Left cardiac atrium (tissue), 4 donors: Measurements from ENCODE around the gene TPBGL. TPM values are rescaled to one million over a fixed set of nuclear protein-coding genes. Genes with fewer than 3 reads are reported as not detected.

ENCODE experiments used
- ATAC-seq, 2 donors: fragments of 200-7000 bp; cut with Tn5 transposase; one replicate each; pipeline ENCODE4 v1.9.1; 2020; ENCODE audit warnings: mild to moderate bottlenecking in 2 of 2, moderate library complexity in 2 of 2
- DNase-seq: peaks from one replicate; pipeline ENCODE4 v3.0.0-alpha.2; 2020
- intact Hi-C, 2 donors: fragments of 100-400 bp; cut with DNase I; formaldehyde crosslinking; loops; one replicate each; pipeline versions ENCODE4 v1.14.1 to v1.15.1; 2022 to 2023
- total RNA-seq, 2 donors: library from RNA; stranded (reverse); fragmentation: NEBNext Ultra II Directional; extraction: Animal tissue kit (Norgen Biotek cat#: 25700); gene quantifications; one replicate each; pipeline ENCODE4 v1.2.1, GENCODE V29; 2021
- donor health status: DM: no; HTN: yes; CAD: no.
- donor health status: DM: no; HTN: yes; CAD: no; lungs with severe emphysema.
- donor health status: DM: yes; HTN: yes; CAD: no.
- donor health status: Dilated cardiomyopathy.

TPBGL gene
- total RNA-seq, 2 donors from 2014 or later, result 0.21 to 0.42 TPM

- DNase-seq (no peak), ATAC-seq (no peak)
- intact Hi-C loops, result loop anchor here (5.0 to 10.0 kb wide), 3 partner anchors 35 to 317 kb away; no protein-coding TSS in a partner anchor
Measured at GRCh38 chr11:75241906-75242644, 1.5 kb downstream of the TPBGL start.

DNA sequence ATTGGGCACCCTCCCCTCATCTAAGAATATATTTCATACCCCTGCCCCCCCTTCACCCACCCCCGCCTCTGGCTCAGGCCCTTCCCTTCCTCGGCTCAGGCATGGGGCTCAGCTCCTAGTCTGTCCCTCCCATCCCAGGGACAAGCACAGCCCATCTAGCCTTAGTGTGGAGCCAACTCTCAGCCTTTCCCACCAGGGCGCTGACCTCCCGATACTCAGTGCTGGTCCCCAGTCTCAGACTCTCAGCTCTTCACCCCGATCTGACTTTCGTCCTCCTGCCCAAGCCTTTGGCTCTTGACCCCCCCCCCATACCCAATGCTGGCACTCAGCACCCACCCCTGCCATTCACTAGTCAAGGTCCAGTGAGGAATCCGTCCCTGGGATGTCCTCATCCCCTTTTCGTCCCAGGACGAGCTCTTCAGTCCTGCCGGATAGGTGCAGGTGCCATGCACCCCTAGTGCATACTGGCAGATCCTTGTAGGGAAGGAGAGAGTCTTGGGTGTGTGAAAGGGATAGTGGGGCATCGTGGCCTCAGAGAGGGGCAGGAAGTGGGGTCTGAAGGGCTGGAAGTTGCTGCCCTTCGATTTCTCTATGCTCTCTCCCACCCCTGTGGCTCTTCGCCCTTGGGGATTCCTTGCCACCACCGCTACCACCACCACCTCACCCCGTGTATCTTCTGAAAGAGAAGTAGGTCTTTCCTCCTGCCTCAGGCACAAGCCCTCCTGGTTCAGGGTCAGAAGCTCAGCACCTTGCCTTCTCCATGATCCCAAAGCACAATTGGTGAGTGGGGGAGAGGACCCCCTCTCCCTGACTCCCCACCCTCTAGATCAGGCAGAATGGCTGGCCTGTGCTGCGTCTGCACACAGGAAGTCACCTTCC lies 2.4 kb downstream of the TPBGL start:
- ATAC-seq, result no peak
- DNase-seq, result no peak
- intact Hi-C loops, result loop anchor here (5.0 to 10.0 kb wide), 3 partner anchors 36 to 318 kb away; no protein-coding TSS in a partner anchor

- no peak for ATAC-seq
Measured at GRCh38 chr11:75244052-75244814, 3.7 kb downstream of the TPBGL start.

GRCh38 chr11:75245356-75246005 lies 4.9 kb downstream of the TPBGL start:
- intact Hi-C loops, result loop anchor here (5.0 to 10.0 kb wide), 4 partner anchors 38 to 321 kb away; no protein-coding TSS in a partner anchor
- ATAC-seq (no peak), DNase-seq (no peak)

More at GRCh38 chr11:75244052-75244814, 3.7 kb downstream of the TPBGL start:
- intact Hi-C loops, result loop anchor here (5.0 to 10.0 kb wide), 3 partner anchors 37 to 319 kb away; no protein-coding TSS in a partner anchor
- no peak for DNase-seq

DNA sequence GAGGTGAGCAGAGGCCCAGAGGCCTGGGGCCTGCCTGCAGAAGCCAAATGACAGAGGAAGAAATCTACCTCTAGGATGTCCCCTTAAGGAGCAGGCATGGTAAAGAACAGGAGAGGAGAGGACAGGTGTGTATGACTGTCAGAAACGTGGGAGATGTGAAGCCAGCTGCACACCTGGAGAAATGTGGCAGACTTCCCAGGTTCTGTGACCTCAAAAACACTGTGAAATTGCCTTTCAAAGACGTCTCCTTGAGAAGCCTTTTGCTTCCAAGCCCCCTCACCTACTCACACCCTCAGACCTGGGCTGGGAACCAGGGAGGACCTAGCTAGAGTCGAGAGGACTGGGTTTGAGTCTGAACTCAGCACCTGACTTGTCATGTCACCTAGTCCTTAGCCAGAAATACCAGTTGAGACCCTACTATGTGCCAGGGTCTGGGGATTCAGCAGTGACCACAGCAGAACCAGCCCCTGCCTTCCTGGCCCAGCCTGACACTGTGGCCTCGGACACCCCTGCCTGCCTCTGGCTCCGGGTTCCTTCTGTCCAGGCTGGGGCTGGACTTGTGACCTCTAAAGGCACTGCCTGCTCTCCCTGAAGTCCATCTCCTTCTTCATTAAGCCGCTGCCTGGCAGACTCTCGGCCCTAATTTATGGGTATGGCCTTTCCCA lies 5.6 kb downstream of the TPBGL start:
- no peak for ATAC-seq
- DNase-seq, result no peak
- intact Hi-C loops, result loop anchor here (5.0 to 10.0 kb wide), 4 partner anchors 39 to 321 kb away; no protein-coding TSS in a partner anchor

DNA sequence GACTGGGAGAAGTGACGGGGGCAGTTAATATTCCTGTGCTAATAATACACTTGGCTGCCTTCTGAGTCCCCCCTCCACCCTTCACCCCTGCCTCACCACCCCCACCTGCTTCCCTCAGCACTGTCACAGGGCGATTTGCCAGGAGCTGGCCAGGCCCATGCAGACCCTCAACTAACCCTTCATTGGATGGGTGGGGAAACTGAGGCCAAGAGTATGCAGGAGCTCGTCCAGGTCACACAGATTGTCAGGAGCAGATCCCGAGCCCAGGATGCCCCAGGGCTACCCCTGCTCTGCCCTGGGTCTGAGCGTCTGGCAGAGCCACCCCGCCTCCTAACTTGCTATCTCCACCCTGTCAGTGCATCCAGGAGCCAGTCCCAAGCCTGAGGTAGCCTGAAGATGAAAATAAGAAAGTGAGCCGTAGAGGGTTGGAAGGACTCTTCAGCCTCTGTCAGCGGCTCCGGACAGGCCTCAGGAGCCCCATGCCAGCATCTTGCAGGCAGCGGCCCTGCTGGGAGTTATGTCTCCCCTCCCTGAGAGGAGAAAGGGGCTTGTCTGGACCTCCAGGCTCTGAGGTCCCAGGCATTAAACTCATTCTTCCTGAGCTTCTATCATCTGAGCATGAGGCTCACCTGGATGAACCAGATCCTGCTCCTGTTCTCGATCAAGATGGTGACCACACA lies 6.2 kb downstream of the TPBGL start:
- intact Hi-C loops, result loop anchor here (5.0 to 10.0 kb wide), 4 partner anchors 40 to 322 kb away; no protein-coding TSS in a partner anchor

GRCh38 chr11:75248924-75249256 lies 8.3 kb downstream of the TPBGL start:
- intact Hi-C loops, result loop anchor here (2.0 to 10.0 kb wide), 5 partner anchors 42 to 324 kb away; no protein-coding TSS in a partner anchor
- DNase-seq (no peak), ATAC-seq (no peak)

More for the DNA sequence above, 6.2 kb downstream of the TPBGL start:
- DNase-seq (no peak), ATAC-seq (no peak)

GRCh38 chr11:75249704-75250103 lies 9.1 kb downstream of the TPBGL start:
- intact Hi-C loops, result loop anchor here (2.0 to 10.0 kb wide), 5 partner anchors 42 to 325 kb away; no protein-coding TSS in a partner anchor
- ATAC-seq (no peak), DNase-seq (no peak)

DNA sequence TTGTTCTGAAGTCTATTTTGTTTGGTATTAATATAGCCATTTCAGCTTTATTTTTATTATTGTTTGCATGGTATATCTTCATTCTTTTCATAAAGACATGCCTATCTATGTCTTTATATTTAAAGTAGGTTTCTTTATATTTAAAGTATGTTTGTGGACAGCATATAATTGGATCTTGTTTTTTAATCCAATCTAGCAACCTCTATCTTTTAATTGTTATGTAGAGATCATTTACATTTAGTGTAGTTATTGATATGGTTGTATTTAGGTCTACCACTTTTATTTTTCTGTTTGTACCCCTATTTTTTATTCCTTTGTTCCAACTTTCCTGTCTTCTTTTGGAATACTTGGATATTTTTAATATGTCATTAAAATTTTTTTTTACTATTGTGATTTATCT lies 13.8 kb downstream of the TPBGL start:
- no peak for ATAC-seq
- intact Hi-C loops, result no loop called here
- no peak for DNase-seq

DNA sequence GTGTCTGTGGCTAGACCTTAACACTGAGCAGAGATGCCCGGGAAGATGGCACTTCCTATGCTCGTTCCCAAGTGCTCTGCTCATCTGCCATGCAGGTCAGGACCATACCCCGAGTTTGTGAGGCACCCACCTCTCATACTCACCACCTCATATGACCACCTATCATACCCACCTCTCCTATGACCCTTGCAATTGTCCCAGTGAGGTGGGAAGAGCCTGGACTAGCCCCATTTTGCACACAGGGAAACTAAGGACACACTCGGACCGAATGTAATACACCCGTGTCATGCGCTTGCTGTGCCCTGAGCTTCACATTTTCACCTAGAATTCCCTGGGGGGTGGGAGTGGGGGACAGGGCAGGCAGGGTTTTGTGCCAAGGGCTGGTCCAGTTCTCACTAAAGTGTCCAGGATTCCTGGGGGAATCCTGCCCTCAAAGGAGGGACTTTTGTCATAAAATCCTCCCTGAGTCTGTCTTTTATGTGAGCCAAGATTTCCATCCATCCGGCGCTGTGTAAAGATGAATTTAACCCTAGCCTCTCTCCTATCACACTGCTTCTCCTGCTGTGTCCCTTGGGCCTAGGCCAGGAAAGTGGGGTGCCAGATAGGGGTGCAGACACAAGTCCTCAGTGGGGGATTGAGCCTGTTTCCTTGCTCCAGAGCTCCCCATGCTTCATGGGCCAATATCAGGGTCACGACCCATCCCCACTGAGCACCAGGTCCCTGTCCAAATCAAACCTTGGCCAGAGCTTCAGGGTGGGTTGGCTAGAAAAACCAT lies 20.0 kb downstream of the TPBGL start:
- ATAC-seq, result peak; percentile 8
- intact Hi-C loops, result no loop called here
- DNase-seq, result no peak

- peak; percentile 12 for DNase-seq
- intact Hi-C loops, result no loop called here
- no peak for ATAC-seq
Measured at GRCh38 chr11:75261902-75262361, 21.4 kb downstream of the TPBGL start.

- peak; percentile 11 for DNase-seq
- no peak for ATAC-seq
- intact Hi-C loops, result no loop called here
Measured at GRCh38 chr11:75262436-75262835, 21.9 kb downstream of the TPBGL start.

- intact Hi-C loops, result no loop called here
- DNase-seq (peak; percentile 20), ATAC-seq (peak in 1 of 2 donors; percentile 10)
Measured at GRCh38 chr11:75262961-75263852, 22.6 kb downstream of the TPBGL start.

DNA sequence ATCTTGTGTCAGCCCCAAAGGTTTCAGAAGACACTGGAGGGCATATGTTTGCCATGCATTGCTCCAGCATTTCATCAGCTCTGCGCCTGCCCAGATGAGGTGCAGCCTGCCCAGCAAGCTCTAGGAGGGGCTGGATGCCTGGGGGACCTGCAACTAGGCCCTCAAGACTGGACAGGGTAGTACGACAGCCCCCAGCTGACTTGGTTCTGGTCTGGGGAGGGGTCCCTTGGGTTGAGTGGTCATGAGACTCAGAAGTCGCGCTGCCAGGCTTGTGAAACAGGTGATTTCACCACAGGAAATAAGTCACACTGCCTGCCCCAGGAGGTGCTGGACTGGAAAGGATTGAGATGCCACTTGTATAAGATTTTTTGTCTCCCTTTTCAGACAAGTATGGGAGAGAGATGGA lies 23.4 kb downstream of the TPBGL start:
- intact Hi-C loops, result no loop called here
- ATAC-seq, result peak in 1 of 2 donors; percentile 25

GRCh38 chr11:75264356-75264755 lies 23.8 kb downstream of the TPBGL start:
- no peak for DNase-seq
- intact Hi-C loops, result no loop called here
- ATAC-seq, result no peak

More for the DNA sequence above, 23.4 kb downstream of the TPBGL start:
- DNase-seq, result peak; percentile 29

DNA sequence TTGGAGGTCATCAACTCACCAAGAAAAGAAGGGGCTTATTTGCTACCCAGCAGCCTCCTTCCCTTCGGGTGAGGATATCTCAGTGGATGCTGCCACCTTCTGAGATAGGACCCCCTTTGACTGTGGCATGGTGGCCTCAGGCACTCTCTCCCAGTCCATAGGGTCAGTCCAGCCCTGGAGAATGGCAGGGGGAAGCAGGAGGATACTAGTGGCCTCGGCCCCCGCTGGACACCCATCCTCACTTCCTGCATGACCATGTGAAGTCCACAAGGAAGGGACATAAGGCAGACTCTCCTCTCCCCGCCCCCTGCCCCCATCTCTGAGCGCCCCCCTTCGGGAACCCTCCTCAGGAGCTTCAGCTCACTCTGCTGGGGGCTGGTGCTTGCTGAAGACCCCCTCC lies 24.4 kb downstream of the TPBGL start:
- intact Hi-C loops, result no loop called here
- DNase-seq (peak; percentile 8), ATAC-seq (no peak)
